ENCODE measurements around the gene TAS2R60.

Gene TAS2R60

DNA sequence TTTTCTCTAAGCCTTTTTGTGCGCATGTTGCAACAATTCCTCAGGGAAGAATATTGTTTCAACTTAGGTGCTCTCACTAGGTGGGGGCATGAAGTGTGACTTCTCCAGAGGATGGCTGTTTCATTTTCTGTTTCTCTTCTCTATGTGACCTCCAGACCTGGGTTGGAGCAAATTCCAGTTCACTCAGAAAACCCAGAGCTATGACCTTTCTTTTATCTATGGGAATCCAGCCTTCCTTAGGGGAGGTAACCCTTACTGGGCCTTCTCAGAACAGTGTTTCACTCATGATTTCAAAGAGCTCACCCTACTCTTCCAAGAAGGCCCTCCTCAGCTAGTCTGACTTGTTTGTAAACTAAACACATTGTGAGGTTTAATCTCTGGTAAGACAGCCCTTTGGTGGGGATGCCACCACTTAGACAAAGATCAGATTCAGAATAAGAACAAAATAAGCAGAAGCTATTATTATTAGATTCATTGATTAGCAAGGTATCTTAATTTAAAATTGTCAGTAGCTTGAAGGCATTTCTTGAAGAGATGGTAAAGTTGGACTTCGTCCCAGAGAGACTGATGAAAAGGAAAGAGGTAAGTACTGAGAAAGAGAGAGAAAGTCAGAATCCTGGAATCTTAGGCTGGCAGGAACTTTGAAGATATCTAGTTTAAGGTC lies 16.6 kb upstream of the TAS2R60 start:
- no peak overlapping the region for H3K27ac Mint-ChIP-seq
- H3K27me3 Mint-ChIP-seq (ENCODE audit: low read depth, poor library complexity) = peaks cover 3% of the 10 kb centered on the region
- H3K36me3 Mint-ChIP-seq (ENCODE audit: low read depth) = no peaks in the 10 kb centered on the region
- H3K9me3 Mint-ChIP-seq = peaks cover 32% of the 10 kb centered on the region
- DNase-seq = no peak
- no peak overlapping the region for H3K4me3 Mint-ChIP-seq
- no peaks in the 10 kb centered on the region for H3K4me1 Mint-ChIP-seq
- TF ChIP-seq, protein P1, sequence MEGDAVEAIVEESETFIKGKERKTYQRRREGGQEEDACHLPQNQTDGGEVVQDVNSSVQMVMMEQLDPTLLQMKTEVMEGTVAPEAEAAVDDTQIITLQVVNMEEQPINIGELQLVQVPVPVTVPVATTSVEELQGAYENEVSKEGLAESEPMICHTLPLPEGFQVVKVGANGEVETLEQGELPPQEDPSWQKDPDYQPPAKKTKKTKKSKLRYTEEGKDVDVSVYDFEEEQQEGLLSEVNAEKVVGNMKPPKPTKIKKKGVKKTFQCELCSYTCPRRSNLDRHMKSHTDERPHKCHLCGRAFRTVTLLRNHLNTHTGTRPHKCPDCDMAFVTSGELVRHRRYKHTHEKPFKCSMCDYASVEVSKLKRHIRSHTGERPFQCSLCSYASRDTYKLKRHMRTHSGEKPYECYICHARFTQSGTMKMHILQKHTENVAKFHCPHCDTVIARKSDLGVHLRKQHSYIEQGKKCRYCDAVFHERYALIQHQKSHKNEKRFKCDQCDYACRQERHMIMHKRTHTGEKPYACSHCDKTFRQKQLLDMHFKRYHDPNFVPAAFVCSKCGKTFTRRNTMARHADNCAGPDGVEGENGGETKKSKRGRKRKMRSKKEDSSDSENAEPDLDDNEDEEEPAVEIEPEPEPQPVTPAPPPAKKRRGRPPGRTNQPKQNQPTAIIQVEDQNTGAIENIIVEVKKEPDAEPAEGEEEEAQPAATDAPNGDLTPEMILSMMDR (IDR thresholded peaks at IDR 0.05) = no peak

DNA sequence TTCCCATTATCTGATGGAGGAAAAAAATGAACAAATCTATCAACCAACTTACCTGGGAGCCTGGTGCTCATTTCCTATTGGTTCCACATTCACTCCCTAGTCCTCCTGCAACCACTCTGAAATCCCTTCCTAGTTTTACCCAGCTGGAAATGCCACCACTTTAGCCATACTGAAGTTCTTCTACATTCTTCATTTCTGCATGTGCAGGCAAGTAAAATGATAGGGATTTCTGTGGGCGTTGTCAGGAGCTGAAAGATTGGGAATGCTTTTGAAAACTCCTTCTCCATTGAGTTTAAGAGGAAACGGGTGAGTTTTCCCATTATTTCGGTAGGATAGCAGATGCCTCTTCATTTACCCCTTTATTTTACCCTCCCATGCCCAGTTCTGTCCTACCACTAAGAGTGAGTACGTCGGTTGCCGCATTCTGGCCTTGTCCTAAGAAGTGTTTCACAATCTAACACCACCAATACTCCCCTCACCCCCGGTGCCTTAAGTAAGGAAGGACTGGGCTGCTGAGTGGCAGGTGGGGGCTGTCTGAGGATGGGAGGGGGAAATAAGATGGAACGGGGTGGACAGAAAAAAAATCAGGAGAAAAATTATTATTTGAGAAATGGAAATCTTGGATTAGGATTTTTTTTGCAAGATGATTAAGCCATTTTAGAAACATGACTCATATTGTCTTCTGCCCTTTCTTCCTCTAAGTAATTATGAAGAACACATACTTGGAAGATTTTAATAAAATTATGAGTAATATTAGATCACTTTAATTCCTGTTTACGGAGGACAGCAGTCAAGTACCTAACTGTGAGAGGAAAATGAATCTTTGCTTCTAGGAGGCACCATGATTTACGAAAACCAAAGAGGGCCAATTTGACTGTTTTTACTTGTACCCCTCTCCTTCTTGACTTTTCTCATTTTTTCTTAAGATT lies 13.2 kb upstream of the TAS2R60 start:
- DNase-seq = no peak
- H3K27ac Mint-ChIP-seq = no peak overlapping the region
- no peaks in the 10 kb centered on the region for H3K4me1 Mint-ChIP-seq
- no peaks in the 10 kb centered on the region for H3K36me3 Mint-ChIP-seq (ENCODE audit: low read depth)
- TF ChIP-seq, protein P1 (IDR thresholded peaks at IDR 0.05) = no peak
- H3K27me3 Mint-ChIP-seq (ENCODE audit: low read depth, poor library complexity) = peaks cover 7% of the 10 kb centered on the region
- H3K4me3 Mint-ChIP-seq = no peak overlapping the region
- H3K9me3 Mint-ChIP-seq = peaks cover 8% of the 10 kb centered on the region

DNA sequence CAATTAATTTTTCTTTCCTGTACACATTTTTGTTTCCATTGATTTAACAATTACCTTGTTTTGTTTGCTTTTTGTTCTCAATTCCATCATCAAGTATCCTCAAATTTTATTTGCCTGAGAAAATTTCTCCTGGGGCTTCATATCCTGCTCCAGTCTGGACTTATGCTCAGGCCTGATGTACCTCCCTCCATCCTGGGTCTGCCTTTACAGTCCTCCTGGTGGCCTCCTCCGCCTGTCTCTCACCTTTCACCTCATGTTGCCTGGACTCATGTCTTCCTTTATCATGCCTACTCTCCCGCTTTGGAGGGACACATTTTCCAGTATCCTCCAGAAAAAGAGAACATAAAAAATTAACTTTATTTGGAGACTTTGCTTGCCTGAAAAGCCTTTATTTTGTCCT lies 12.1 kb upstream of the TAS2R60 start:
- Mint-ChIP-seq H3K27me3 (ENCODE audit: low read depth, poor library complexity) (peaks cover 9% of the 10 kb centered on the region), H3K4me3 (no peak overlapping the region), H3K36me3 (ENCODE audit: low read depth) (no peaks in the 10 kb centered on the region), H3K9me3 (peaks cover 6% of the 10 kb centered on the region), H3K27ac (no peak overlapping the region), H3K4me1 (no peaks in the 10 kb centered on the region)
- TF ChIP-seq, protein P1 (IDR thresholded peaks at IDR 0.05) = no peak
- no peak for DNase-seq

DNA sequence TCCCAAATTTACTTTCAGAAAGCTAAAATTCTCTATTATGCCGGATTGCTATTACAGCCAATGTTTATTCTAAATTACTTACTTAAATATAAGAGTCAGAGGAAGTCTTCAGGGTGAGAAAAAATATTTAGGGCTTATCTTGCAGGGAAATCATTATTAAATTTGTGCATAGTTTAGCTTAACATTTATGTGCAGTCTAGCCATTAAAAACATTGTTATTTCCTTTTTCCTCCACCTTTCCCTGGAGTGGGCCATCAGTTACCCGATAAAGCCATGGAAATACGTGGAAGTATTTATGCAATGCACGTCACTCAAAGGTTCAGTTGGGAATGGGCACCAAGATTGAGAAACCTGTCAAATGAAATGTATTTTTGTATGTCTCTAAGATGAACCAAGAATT lies 9.5 kb upstream of the TAS2R60 start:
- H3K9me3 Mint-ChIP-seq = no peaks in the 10 kb centered on the region
- H3K4me1 Mint-ChIP-seq = no peaks in the 10 kb centered on the region
- TF ChIP-seq, protein P1 (IDR thresholded peaks at IDR 0.05) = no peak
- no peak for DNase-seq
- H3K27ac Mint-ChIP-seq = no peak overlapping the region
- peaks cover 7% of the 10 kb centered on the region for H3K27me3 Mint-ChIP-seq (ENCODE audit: low read depth, poor library complexity)
- no peaks in the 10 kb centered on the region for H3K36me3 Mint-ChIP-seq (ENCODE audit: low read depth)
- H3K4me3 Mint-ChIP-seq = no peak overlapping the region

DNA sequence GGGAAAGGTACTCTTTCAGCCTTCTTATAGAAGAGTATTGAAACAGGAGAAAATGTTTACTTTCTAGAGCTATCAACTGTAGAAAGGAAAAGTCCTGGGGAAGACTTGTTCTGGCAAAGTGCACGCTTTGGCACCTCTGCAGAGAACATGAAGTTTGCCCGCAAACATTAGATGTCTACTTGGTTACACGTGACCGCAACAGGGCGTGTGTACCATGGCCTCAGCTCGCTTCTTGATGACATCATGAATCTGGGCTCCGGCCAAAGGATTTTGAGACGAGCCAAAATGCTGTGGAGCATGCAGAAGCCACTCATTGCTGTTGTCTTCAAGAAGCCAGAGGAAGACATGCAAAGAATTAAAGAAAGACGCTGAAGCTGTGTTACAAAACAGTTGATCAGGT lies 8.6 kb upstream of the TAS2R60 start:
- no peak for DNase-seq
- Mint-ChIP-seq H3K9me3 (no peaks in the 10 kb centered on the region), H3K4me3 (no peak overlapping the region), H3K4me1 (no peaks in the 10 kb centered on the region), H3K27me3 (ENCODE audit: low read depth, poor library complexity) (peaks cover 7% of the 10 kb centered on the region), H3K36me3 (ENCODE audit: low read depth) (no peaks in the 10 kb centered on the region), H3K27ac (no peak overlapping the region)
- TF ChIP-seq, protein P1 (IDR thresholded peaks at IDR 0.05) = no peak
